ENCODE results near the gene HDAC9. TPM values are rescaled to one million over a fixed set of nuclear protein-coding genes. Genes with fewer than 3 reads are reported as not detected.
A peak's percentile ranks its signal among the peaks of the same experiment; 100 is the strongest.

HDAC9 gene
- total RNA-seq, 2 donors from 2014 or later, result 8.3 to 31.9 TPM

GRCh38 chr7:18667466-18667865 is 171.9 kb downstream of the HDAC9 start:
- no peaks in the 10 kb centered on the region for H3K9me3 ChIP-seq
- WGBS, result 5% methylated on average over 1 of the region's 1 CpG
- DNase-seq (ENCODE audit: low spot score), result no peak
- no peak overlapping the region for H3K4me3 ChIP-seq
- no peak overlapping the region for H3K27ac ChIP-seq
- no peaks in the 10 kb centered on the region for H3K36me3 ChIP-seq
- no peaks in the 10 kb centered on the region for H3K27me3 ChIP-seq (replicated peaks; ENCODE audit: insufficient read depth)
- TF ChIP-seq POLR2A (IDR thresholded peaks at IDR 0.05) (no peak), POLR2AphosphoS5 (IDR thresholded peaks at IDR 0.05) (peak; percentile 45)
- intact Hi-C loops (cut with DNase I), result loop anchor here (5.0 kb wide), 1 partner anchor 315 kb away; no protein-coding TSS in a partner anchor
- H3K4me1 ChIP-seq (replicated peaks), result no peaks in the 10 kb centered on the region

- Histone ChIP-seq H3K4me3 (no peak overlapping the region), H3K27ac (no peak overlapping the region), H3K9me3 (no peaks in the 10 kb centered on the region), H3K4me1 (replicated peaks) (no peaks in the 10 kb centered on the region), H3K27me3 (replicated peaks; ENCODE audit: insufficient read depth) (no peaks in the 10 kb centered on the region), H3K36me3 (no peaks in the 10 kb centered on the region)
- TF ChIP-seq CTCF (IDR thresholded peaks at IDR 0.05), result no peak
- DNase-seq (ENCODE audit: low spot score), result no peak
- intact Hi-C loops (cut with DNase I), result no loop called here
- 61% methylated on average over 5 of the region's 5 CpGs for WGBS
Measured at GRCh38 chr7:18671176-18671575, 175.6 kb downstream of the HDAC9 start.

GRCh38 chr7:18675579-18675978 is 180.0 kb downstream of the HDAC9 start:
- intact Hi-C loops (cut with DNase I), result no loop called here
- no peaks in the 10 kb centered on the region for H3K27me3 ChIP-seq (replicated peaks; ENCODE audit: insufficient read depth)
- H3K27ac ChIP-seq, result no peak overlapping the region
- no peaks in the 10 kb centered on the region for H3K9me3 ChIP-seq
- no peaks in the 10 kb centered on the region for H3K36me3 ChIP-seq
- H3K4me3 ChIP-seq, result no peak overlapping the region
- TF ChIP-seq CTCF (IDR thresholded peaks at IDR 0.05) (no peak), POLR2A (IDR thresholded peaks at IDR 0.05) (no peak), POLR2AphosphoS5 (IDR thresholded peaks at IDR 0.05) (no peak)
- DNase-seq (ENCODE audit: low spot score), result no peak
- H3K4me1 ChIP-seq (replicated peaks), result no peaks in the 10 kb centered on the region
- WGBS, result 61% methylated on average over 2 of the region's 2 CpGs

GRCh38 chr7:18679261-18679660 is 183.7 kb downstream of the HDAC9 start:
- no peaks in the 10 kb centered on the region for H3K27me3 ChIP-seq (replicated peaks; ENCODE audit: insufficient read depth)
- DNase-seq (ENCODE audit: low spot score), result no peak
- intact Hi-C loops (cut with DNase I), result loop anchor here (2.0 kb wide), 1 partner anchor 50 kb away; no protein-coding TSS in a partner anchor

GRCh38 chr7:18680576-18680975 is 185.0 kb downstream of the HDAC9 start:
- H3K4me3 ChIP-seq, result no peak overlapping the region
- WGBS, result 54% methylated on average over 2 of the region's 2 CpGs
- intact Hi-C loops (cut with DNase I), result no loop called here
- no peak overlapping the region for H3K27ac ChIP-seq
- H3K4me1 ChIP-seq (replicated peaks), result no peaks in the 10 kb centered on the region
- TF ChIP-seq CTCF (IDR thresholded peaks at IDR 0.05), result no peak
- TF ChIP-seq POLR2A (IDR thresholded peaks at IDR 0.05), result no peak
- no peak for TF ChIP-seq POLR2AphosphoS5 (IDR thresholded peaks at IDR 0.05)
- no peaks in the 10 kb centered on the region for H3K27me3 ChIP-seq (replicated peaks; ENCODE audit: insufficient read depth)
- no peak for DNase-seq (ENCODE audit: low spot score)
- H3K36me3 ChIP-seq, result no peaks in the 10 kb centered on the region
- H3K9me3 ChIP-seq, result no peaks in the 10 kb centered on the region

More at GRCh38 chr7:18679261-18679660, 183.7 kb downstream of the HDAC9 start:
- TF ChIP-seq POLR2A (IDR thresholded peaks at IDR 0.05), result no peak
- no peak overlapping the region for H3K27ac ChIP-seq
- no peak overlapping the region for H3K4me3 ChIP-seq
- 89% methylated on average over 1 of the region's 1 CpG for WGBS
- no peaks in the 10 kb centered on the region for H3K4me1 ChIP-seq (replicated peaks)
- no peaks in the 10 kb centered on the region for H3K9me3 ChIP-seq
- H3K36me3 ChIP-seq, result no peaks in the 10 kb centered on the region

- WGBS, result 27% methylated on average over 1 of the region's 1 CpG
- Histone ChIP-seq H3K36me3 (no peaks in the 10 kb centered on the region), H3K27me3 (replicated peaks; ENCODE audit: insufficient read depth) (no peaks in the 10 kb centered on the region), H3K4me1 (replicated peaks) (no peaks in the 10 kb centered on the region), H3K4me3 (no peak overlapping the region), H3K27ac (no peak overlapping the region), H3K9me3 (no peaks in the 10 kb centered on the region)
- no peak for TF ChIP-seq POLR2A (IDR thresholded peaks at IDR 0.05)
- TF ChIP-seq CTCF (IDR thresholded peaks at IDR 0.05), result no peak
- no peak for TF ChIP-seq POLR2AphosphoS5 (IDR thresholded peaks at IDR 0.05)
- DNase-seq (ENCODE audit: low spot score), result no peak
- intact Hi-C loops (cut with DNase I), result no loop called here
Measured at GRCh38 chr7:18684916-18685315, 189.4 kb downstream of the HDAC9 start.

Measured in prostate gland (tissue), 2 donors.